HCT116 (cell line): ENCODE results near the gene PCDHA9. TPM values are rescaled to one million over a fixed set of nuclear protein-coding genes. Genes with fewer than 3 reads are reported as not detected.

Experiments used
- ATAC-seq: fragments of 200-7000 bp; cut with Tn5 transposase; 2 replicates; pipeline ENCODE4 v1.9.1; 2020; ENCODE audit warnings: mild to moderate bottlenecking, moderate library complexity
- BruUV-seq: library from RNA; stranded (reverse); fragments of 400-500 nt; replicated peaks from 2 replicates; lab custom pipeline; 2021; lab: Mats Ljungman, UMichigan
- CTCF ChIA-PET: fragments of 300-600 bp; sonication (Branson Sonifier 250); formaldehyde crosslinking; loops from one replicate; lab custom pipeline; 2021; ENCODE audit warnings: antibody characterized with exemption; lab: Charles Lee
- POLR2A ChIA-PET: fragments of 300-600, 350-600 bp; sonication (Branson Sonifier 250); formaldehyde crosslinking; loops from one replicate; lab custom pipeline; 2021; ENCODE audit warnings: antibody characterized with exemption; lab: Charles Lee
- RAD21 ChIA-PET, 2 experiments: fragments of 300-600 bp; sonication (Branson Sonifier 250); formaldehyde crosslinking; loops; one replicate each; lab custom pipeline; 2023; ENCODE audit warnings: low total read pairs in 2 of 2; ENCODE audit not compliant: uncharacterized antibody in 2 of 2, unreplicated experiment in 2 of 2, low non-redundant PET in 1 of 2; lab: Charles Lee
- DNase-seq: peaks from one replicate; pipeline ENCODE4 v3.0.0-alpha.2; 2010; ENCODE audit warnings: low read depth, low spot score
- H2AFZ ChIP-seq: fragments of 200-600 bp; shearing (Covaris generic), sonication (generic); 2 replicates; pipeline ENCODE4 v1.6.1; 2017; ENCODE audit warnings: low read depth, mixed run types, mixed read lengths, antibody characterized with exemption, low read length; ENCODE audit not compliant: poor library complexity, severe bottlenecking
- H3K27ac ChIP-seq: 2 replicates; pipeline ENCODE4 v1.5.1; 2012; ENCODE audit warnings: low read depth, low read length
- H3K27me3 ChIP-seq: fragments of 200-600 bp; sonication (generic); 2 replicates; pipeline ENCODE4 v1.6.1; 2016; ENCODE audit warnings: mixed run types, low read length, mixed read lengths; ENCODE audit not compliant: insufficient read depth
- H3K36me3 ChIP-seq, 2 experiments: fragments of 200-500 bp in 1 of 2; fragments of 200-600 bp in 1 of 2; sonication (Bioruptor generic) in 1 of 2; sonication (generic) in 1 of 2; 2 replicates each; pipeline versions ENCODE4 v1.5.1 to v1.6.1; 2014 to 2016; ENCODE audit warnings: low read length in 2 of 2, inconsistent platforms in 1 of 2, mixed read lengths in 1 of 2, mixed run types in 1 of 2; ENCODE audit not compliant: insufficient read depth in 2 of 2, control insufficient read depth in 1 of 2
- H3K4me1 ChIP-seq, 2 experiments: fragments of 200-600 bp in 1 of 2; sonication (generic) in 1 of 2; 2 replicates each; pipeline versions ENCODE4 v1.5.1 to v1.6.1; 2012 to 2017; ENCODE audit warnings: low read length in 2 of 2, inconsistent platforms in 1 of 2, mild to moderate bottlenecking in 1 of 2, mixed read lengths in 1 of 2, mixed run types in 1 of 2, moderate library complexity in 1 of 2; ENCODE audit not compliant: insufficient read depth in 2 of 2, control insufficient read depth in 1 of 2
- H3K4me2 ChIP-seq: fragments of 200-600 bp; sonication (generic); 2 replicates; pipeline ENCODE4 v1.6.1; 2017; ENCODE audit warnings: mixed run types, low read length, mixed read lengths
- H3K4me3 ChIP-seq, 2 experiments: fragments of 200-600 bp in 1 of 2; sonication (generic) in 1 of 2; replicated peaks in 1 of 2; 2 replicates each; pipeline ENCODE4 v1.5.1; 2011 to 2016; ENCODE audit warnings: low read length in 2 of 2, control low read depth in 1 of 2, low read depth in 1 of 2, mild to moderate bottlenecking in 1 of 2, mixed read lengths in 1 of 2, mixed run types in 1 of 2
- H3K79me2 ChIP-seq: fragments of 200-600 bp; sonication (generic); 2 replicates; pipeline ENCODE4 v1.6.1; 2017; ENCODE audit warnings: mild to moderate bottlenecking, mixed run types, low read length, moderate library complexity, mixed read lengths; ENCODE audit not compliant: insufficient read depth
- H3K9ac ChIP-seq: fragments of 200-600 bp; sonication (generic); 2 replicates; pipeline ENCODE4 v1.6.1; 2016; ENCODE audit warnings: low read length, mixed read lengths
- H3K9me2 ChIP-seq: fragments of 200-600 bp; sonication (generic), shearing (Covaris generic); 2 replicates; pipeline ENCODE4 v1.6.1; 2017; ENCODE audit warnings: mixed run types, mild to moderate bottlenecking, moderate library complexity; ENCODE audit not compliant: insufficient read depth
- H3K9me3 ChIP-seq, 2 experiments: fragments of 200-500 bp in 1 of 2; fragments of 200-600 bp in 1 of 2; sonication (Bioruptor generic) in 1 of 2; sonication (generic) in 1 of 2; 2 replicates each; pipeline ENCODE4 v1.6.1; 2014 to 2017; ENCODE audit warnings: low read length in 2 of 2, mixed read lengths in 2 of 2, inconsistent platforms in 1 of 2, low read depth in 1 of 2, mild to moderate bottlenecking in 1 of 2, mixed run types in 1 of 2, moderate library complexity in 1 of 2; ENCODE audit not compliant: control insufficient read depth in 1 of 2, insufficient read depth in 1 of 2
- H4K20me1 ChIP-seq: fragments of 200-600 bp; sonication (generic), shearing (Covaris generic); 2 replicates; pipeline ENCODE4 v1.6.1; 2017; ENCODE audit warnings: mixed run types, mild to moderate bottlenecking, moderate library complexity; ENCODE audit not compliant: insufficient read depth
- CBX3 ChIP-seq: IDR thresholded peaks from 2 replicates; pipeline ENCODE4 v1.6.1; 2012; ENCODE audit warnings: low read depth
- CEBPB ChIP-seq: IDR thresholded peaks from 2 replicates; pipeline ENCODE4 v1.6.1; 2012; ENCODE audit warnings: low read depth
- EGR1 ChIP-seq: IDR thresholded peaks from 2 replicates; pipeline ENCODE4 v1.6.1; 2012; ENCODE audit warnings: low read depth
- EZH2 ChIP-seq: fragments of 200-600 bp; sonication (generic); IDR thresholded peaks from 2 replicates; pipeline ENCODE4 v1.6.1; 2017; ENCODE audit warnings: antibody characterized with exemption, mixed run types
- EZH2phosphoT487 ChIP-seq: fragments of 200-600 bp; IDR thresholded peaks from 2 replicates; pipeline ENCODE4 v1.6.1; 2018; ENCODE audit warnings: antibody characterized with exemption, borderline replicate concordance
- FOSL1 ChIP-seq: IDR thresholded peaks from 2 replicates; pipeline ENCODE4 v1.6.1; 2012; ENCODE audit warnings: low read depth
- JUND ChIP-seq: IDR thresholded peaks from 2 replicates; pipeline ENCODE4 v1.6.1; 2012
- POLR2AphosphoS5 ChIP-seq: IDR thresholded peaks from 2 replicates; pipeline ENCODE4 v1.6.1; 2011; ENCODE audit warnings: mild to moderate bottlenecking, low read depth, low read length, moderate library complexity
- RAD21 ChIP-seq: IDR thresholded peaks from 2 replicates; pipeline ENCODE4 v1.6.1; 2012; ENCODE audit warnings: low read depth, mild to moderate bottlenecking
- SIN3A ChIP-seq: IDR thresholded peaks from 2 replicates; pipeline ENCODE4 v1.6.1; 2012; ENCODE audit warnings: low read depth
- SP1 ChIP-seq: IDR thresholded peaks from 2 replicates; pipeline ENCODE4 v1.6.1; 2012; ENCODE audit warnings: low read depth
- YY1 ChIP-seq: IDR thresholded peaks from 2 replicates; pipeline ENCODE4 v1.6.1; 2011; ENCODE audit warnings: low read length, low read depth, moderate library complexity, mild to moderate bottlenecking; ENCODE audit not compliant: insufficient replicate concordance; ENCODE audit errors: extremely low read depth
- ZNF274 ChIP-seq: fragments of 200-500 bp; sonication (Bioruptor generic); IDR thresholded peaks from 2 replicates; pipeline ENCODE4 v1.6.1; 2014; ENCODE audit warnings: mild to moderate bottlenecking, low read depth, low read length, inconsistent platforms
- intact Hi-C: fragments of 100-400 bp; cut with micrococcal nuclease; formaldehyde crosslinking; loops from 2 replicates; pipeline ENCODE4 v1.10.0; 2022
- total RNA-seq: library from RNA; stranded (reverse); gene quantifications from one replicate; pipeline ENCODE4 v1.2.1, GENCODE V29; 2021; ENCODE audit not compliant: unreplicated experiment
- TF ChIP-seq, protein P1 (sequence below): IDR thresholded peaks from 2 replicates; pipeline ENCODE4 v1.6.1; 2012
- TF ChIP-seq, protein P2 (sequence below), 3 experiments: fragments of 200-600 bp in 1 of 3; sonication (generic) in 1 of 3; IDR thresholded peaks in 2 of 3; conservative IDR thresholded peaks in 1 of 3; 2 replicates each; pipeline ENCODE4 v1.5.1; 2012 to 2017; ENCODE audit warnings: low read depth in 2 of 3, low read length in 2 of 3, antibody characterized with exemption in 1 of 3, borderline replicate concordance in 1 of 3, control low read depth in 1 of 3, mild to moderate bottlenecking in 1 of 3, mixed read lengths in 1 of 3, mixed run types in 1 of 3, moderate library complexity in 1 of 3; ENCODE audit not compliant: insufficient read depth in 1 of 3
- TF ChIP-seq, protein P3 (sequence below): IDR thresholded peaks from 2 replicates; pipeline ENCODE4 v1.6.1; 2012
- TF ChIP-seq, protein P4 (sequence below): IDR thresholded peaks from 2 replicates; pipeline ENCODE4 v1.6.1; 2012; ENCODE audit warnings: low read depth
- TF ChIP-seq, protein P5 (sequence below): IDR thresholded peaks from 2 replicates; pipeline ENCODE4 v1.6.1; 2011; ENCODE audit warnings: mild to moderate bottlenecking, low read length, moderate library complexity; ENCODE audit not compliant: insufficient replicate concordance; ENCODE audit errors: extremely low read depth

The PCDHA9 gene
- total RNA-seq, 1 experiment from 2014 or later: not detected

DNA sequence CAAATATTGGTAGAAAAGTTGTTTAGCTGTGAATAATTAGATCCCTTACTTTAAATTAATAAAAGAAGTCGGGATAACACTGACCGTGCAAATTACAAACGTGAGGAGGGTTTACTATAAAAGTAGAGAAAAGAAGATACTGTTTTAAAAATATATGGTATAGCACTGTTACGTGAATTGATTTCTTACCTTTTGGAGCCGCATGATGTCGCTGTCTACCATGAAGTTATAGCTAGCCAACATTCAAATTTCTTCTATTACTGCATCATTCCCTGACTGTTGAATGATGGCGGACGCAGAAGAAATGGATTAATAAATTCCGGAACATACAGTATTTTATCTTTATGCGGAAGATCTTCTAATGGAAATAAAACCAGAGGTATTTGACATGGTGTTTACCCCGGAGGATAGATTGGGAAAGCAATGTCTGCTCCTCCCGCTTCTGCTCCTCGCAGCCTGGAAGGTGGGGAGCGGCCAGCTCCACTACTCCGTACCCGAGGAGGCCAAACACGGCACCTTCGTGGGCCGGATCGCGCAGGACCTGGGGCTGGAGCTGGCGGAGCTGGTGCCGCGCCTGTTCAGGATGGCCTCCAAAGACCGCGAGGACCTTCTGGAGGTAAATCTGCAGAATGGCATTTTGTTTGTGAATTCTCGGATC lies 20.3 kb upstream of the PCDHA9 start, which contains the start of gene PCDHA6:
Gene PCDHA6, plus strand, starts transcription at position 257 of the 658 bp plus-strand sequence. Its CDS starts 132 bp downstream, at position 389.
- H3K27me3 ChIP-seq: no peaks in the 10 kb centered on the region
- no peaks in the 10 kb centered on the region for H3K4me1 ChIP-seq
- ChIA-PET CTCF (no interaction called here), POLR2A (no interaction called here), RAD21 (no interaction called here)
- no peaks in the 10 kb centered on the region for H3K79me2 ChIP-seq
- no peak within 1 kb of the TSS for H3K4me3 ChIP-seq
- no peak within 1 kb of the TSS for H2AFZ ChIP-seq
- no peaks in the 10 kb centered on the region; the same call in 1 of the 2 replicates for H3K9me2 ChIP-seq
- no peak for TF ChIP-seq CBX3
- TF ChIP-seq, protein P1, sequence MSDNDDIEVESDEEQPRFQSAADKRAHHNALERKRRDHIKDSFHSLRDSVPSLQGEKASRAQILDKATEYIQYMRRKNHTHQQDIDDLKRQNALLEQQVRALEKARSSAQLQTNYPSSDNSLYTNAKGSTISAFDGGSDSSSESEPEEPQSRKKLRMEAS: no peak
- no peak for TF ChIP-seq POLR2AphosphoS5
- TF ChIP-seq ZNF274: no peak
- TF ChIP-seq EZH2phosphoT487: no peak
- no peak for TF ChIP-seq FOSL1
- no peak for TF ChIP-seq EGR1
- no peak for TF ChIP-seq SIN3A
- no peak for TF ChIP-seq RAD21
- TF ChIP-seq JUND: no peak
- no peak for TF ChIP-seq CEBPB
- TF ChIP-seq SP1: no peak
- TF ChIP-seq, protein P2, sequence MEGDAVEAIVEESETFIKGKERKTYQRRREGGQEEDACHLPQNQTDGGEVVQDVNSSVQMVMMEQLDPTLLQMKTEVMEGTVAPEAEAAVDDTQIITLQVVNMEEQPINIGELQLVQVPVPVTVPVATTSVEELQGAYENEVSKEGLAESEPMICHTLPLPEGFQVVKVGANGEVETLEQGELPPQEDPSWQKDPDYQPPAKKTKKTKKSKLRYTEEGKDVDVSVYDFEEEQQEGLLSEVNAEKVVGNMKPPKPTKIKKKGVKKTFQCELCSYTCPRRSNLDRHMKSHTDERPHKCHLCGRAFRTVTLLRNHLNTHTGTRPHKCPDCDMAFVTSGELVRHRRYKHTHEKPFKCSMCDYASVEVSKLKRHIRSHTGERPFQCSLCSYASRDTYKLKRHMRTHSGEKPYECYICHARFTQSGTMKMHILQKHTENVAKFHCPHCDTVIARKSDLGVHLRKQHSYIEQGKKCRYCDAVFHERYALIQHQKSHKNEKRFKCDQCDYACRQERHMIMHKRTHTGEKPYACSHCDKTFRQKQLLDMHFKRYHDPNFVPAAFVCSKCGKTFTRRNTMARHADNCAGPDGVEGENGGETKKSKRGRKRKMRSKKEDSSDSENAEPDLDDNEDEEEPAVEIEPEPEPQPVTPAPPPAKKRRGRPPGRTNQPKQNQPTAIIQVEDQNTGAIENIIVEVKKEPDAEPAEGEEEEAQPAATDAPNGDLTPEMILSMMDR (IDR thresholded peaks at IDR 0.05 in 2 of 3, conservative IDR thresholded peaks at IDR 0.05 in 1 of 3; ENCODE audit: borderline replicate concordance in 1 of 3, insufficient read depth in 1 of 3, low read depth in 2 of 3, low read length in 2 of 3): no peak
- TF ChIP-seq, protein P3, sequence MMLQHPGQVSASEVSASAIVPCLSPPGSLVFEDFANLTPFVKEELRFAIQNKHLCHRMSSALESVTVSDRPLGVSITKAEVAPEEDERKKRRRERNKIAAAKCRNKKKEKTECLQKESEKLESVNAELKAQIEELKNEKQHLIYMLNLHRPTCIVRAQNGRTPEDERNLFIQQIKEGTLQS: no peak
- TF ChIP-seq, protein P4, sequence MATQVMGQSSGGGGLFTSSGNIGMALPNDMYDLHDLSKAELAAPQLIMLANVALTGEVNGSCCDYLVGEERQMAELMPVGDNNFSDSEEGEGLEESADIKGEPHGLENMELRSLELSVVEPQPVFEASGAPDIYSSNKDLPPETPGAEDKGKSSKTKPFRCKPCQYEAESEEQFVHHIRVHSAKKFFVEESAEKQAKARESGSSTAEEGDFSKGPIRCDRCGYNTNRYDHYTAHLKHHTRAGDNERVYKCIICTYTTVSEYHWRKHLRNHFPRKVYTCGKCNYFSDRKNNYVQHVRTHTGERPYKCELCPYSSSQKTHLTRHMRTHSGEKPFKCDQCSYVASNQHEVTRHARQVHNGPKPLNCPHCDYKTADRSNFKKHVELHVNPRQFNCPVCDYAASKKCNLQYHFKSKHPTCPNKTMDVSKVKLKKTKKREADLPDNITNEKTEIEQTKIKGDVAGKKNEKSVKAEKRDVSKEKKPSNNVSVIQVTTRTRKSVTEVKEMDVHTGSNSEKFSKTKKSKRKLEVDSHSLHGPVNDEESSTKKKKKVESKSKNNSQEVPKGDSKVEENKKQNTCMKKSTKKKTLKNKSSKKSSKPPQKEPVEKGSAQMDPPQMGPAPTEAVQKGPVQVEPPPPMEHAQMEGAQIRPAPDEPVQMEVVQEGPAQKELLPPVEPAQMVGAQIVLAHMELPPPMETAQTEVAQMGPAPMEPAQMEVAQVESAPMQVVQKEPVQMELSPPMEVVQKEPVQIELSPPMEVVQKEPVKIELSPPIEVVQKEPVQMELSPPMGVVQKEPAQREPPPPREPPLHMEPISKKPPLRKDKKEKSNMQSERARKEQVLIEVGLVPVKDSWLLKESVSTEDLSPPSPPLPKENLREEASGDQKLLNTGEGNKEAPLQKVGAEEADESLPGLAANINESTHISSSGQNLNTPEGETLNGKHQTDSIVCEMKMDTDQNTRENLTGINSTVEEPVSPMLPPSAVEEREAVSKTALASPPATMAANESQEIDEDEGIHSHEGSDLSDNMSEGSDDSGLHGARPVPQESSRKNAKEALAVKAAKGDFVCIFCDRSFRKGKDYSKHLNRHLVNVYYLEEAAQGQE: no peak
- no peak for TF ChIP-seq EZH2
- no peak for TF ChIP-seq YY1
- TF ChIP-seq, protein P5, sequence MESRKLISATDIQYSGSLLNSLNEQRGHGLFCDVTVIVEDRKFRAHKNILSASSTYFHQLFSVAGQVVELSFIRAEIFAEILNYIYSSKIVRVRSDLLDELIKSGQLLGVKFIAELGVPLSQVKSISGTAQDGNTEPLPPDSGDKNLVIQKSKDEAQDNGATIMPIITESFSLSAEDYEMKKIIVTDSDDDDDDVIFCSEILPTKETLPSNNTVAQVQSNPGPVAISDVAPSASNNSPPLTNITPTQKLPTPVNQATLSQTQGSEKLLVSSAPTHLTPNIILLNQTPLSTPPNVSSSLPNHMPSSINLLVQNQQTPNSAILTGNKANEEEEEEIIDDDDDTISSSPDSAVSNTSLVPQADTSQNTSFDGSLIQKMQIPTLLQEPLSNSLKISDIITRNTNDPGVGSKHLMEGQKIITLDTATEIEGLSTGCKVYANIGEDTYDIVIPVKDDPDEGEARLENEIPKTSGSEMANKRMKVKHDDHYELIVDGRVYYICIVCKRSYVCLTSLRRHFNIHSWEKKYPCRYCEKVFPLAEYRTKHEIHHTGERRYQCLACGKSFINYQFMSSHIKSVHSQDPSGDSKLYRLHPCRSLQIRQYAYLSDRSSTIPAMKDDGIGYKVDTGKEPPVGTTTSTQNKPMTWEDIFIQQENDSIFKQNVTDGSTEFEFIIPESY: no peak
- ATAC-seq: no peak
- no peaks in the 10 kb centered on the region for H3K36me3 ChIP-seq
- no peaks in the 10 kb centered on the region for H3K9me3 ChIP-seq
- no peak within 1 kb of the TSS for H3K27ac ChIP-seq
- H3K9ac ChIP-seq: no peak within 1 kb of the TSS
- DNase-seq: no peak
- no TSS peak for BruUV-seq
- no peak within 1 kb of the TSS for H3K4me2 ChIP-seq
- no peaks in the 10 kb centered on the region for H4K20me1 ChIP-seq
- intact Hi-C loops: no loop called here
